NCI-H187 (cell line): ENCODE measurements around the gene PCDHGC3.
"Not testable (repeated sequence)": the region's sequence is repeated elsewhere in the genome, so short reads cannot be mapped to it uniquely, and the experiment has no call there.

Experiments
- DNase-seq, 2 experiments: peaks; one replicate each; lab custom pipeline; 2025; lab: John Stamatoyannopoulos, UW

The PCDHGC3 gene

GRCh38 chr5:141475625-141476131, at the start of gene PCDHGC3:
TSS of gene PCDHGC3 (plus strand) at chr5:141475966. CDS start at chr5:141476117, 151 bp downstream.
- DNase-seq = no peak

GRCh38 chr5:141427783-141428426, 47.9 kb upstream of the PCDHGC3 start:
- DNase-seq = no peak

- no peak for DNase-seq
Observed at GRCh38 chr5:141430332-141431113, 45.2 kb upstream of the PCDHGC3 start, which contains the start of gene PCDHGA12. TSS of gene PCDHGA12 (plus strand) at chr5:141430507. CDS start at chr5:141430760, 253 bp downstream.

- no peak for DNase-seq
Observed at GRCh38 chr5:141431286-141431685, 44.5 kb upstream of the PCDHGC3 start.

- DNase-seq = not testable (repeated sequence)
Observed at GRCh38 chr5:141432308-141432707, 43.5 kb upstream of the PCDHGC3 start.

GRCh38 chr5:141432726-141433125, 43.0 kb upstream of the PCDHGC3 start:
- DNase-seq = not testable (repeated sequence)

GRCh38 chr5:141434006-141434405, 41.8 kb upstream of the PCDHGC3 start:
- no peak for DNase-seq

- DNase-seq = no peak
Observed at GRCh38 chr5:141437221-141437620, 38.5 kb upstream of the PCDHGC3 start.

GRCh38 chr5:141439411-141440141, 36.2 kb upstream of the PCDHGC3 start:
- no peak for DNase-seq

GRCh38 chr5:141440341-141440740, 35.4 kb upstream of the PCDHGC3 start:
- DNase-seq = no peak

- no peak for DNase-seq
Observed at GRCh38 chr5:141441571-141442170, 34.1 kb upstream of the PCDHGC3 start.

GRCh38 chr5:141465351-141465750, 10.4 kb upstream of the PCDHGC3 start:
- no peak for DNase-seq

GRCh38 chr5:141476132-141476911, 556 bp downstream of the PCDHGC3 start:
- peak in 1 of 2 experiments; percentile 3 for DNase-seq

- DNase-seq = no peak
Observed at GRCh38 chr5:141477044-141477575, 1.3 kb downstream of the PCDHGC3 start.

- no peak for DNase-seq
Observed at GRCh38 chr5:141477815-141478214, 2.0 kb downstream of the PCDHGC3 start.

GRCh38 chr5:141478321-141478945, 2.7 kb downstream of the PCDHGC3 start:
- DNase-seq = no peak

- DNase-seq = no peak
Observed at GRCh38 chr5:141479776-141480175, 4.0 kb downstream of the PCDHGC3 start.

- DNase-seq = peak; percentile 4 to 9
Observed at GRCh38 chr5:141483902-141484301, 8.1 kb downstream of the PCDHGC3 start.

GRCh38 chr5:141484310-141484640, 8.5 kb downstream of the PCDHGC3 start:
- no peak for DNase-seq

GRCh38 chr5:141484641-141485311, 9.0 kb downstream of the PCDHGC3 start, which contains the start of gene PCDHGC4:
TSS of gene PCDHGC4 (plus strand) at chr5:141485030. CDS start at chr5:141485174, 144 bp downstream.
- peak; percentile 26 to 52 for DNase-seq
